ENCODE results near the gene NTN4. TPM values are rescaled to one million over a fixed set of nuclear protein-coding genes. Genes with fewer than 3 reads are reported as not detected.
A peak's percentile ranks its signal among the peaks of the same experiment; 100 is the strongest.

The NTN4 gene
- total and polyA plus RNA-seq, 12 donors, result 17.9 to 105 (median 64.5) TPM

DNA sequence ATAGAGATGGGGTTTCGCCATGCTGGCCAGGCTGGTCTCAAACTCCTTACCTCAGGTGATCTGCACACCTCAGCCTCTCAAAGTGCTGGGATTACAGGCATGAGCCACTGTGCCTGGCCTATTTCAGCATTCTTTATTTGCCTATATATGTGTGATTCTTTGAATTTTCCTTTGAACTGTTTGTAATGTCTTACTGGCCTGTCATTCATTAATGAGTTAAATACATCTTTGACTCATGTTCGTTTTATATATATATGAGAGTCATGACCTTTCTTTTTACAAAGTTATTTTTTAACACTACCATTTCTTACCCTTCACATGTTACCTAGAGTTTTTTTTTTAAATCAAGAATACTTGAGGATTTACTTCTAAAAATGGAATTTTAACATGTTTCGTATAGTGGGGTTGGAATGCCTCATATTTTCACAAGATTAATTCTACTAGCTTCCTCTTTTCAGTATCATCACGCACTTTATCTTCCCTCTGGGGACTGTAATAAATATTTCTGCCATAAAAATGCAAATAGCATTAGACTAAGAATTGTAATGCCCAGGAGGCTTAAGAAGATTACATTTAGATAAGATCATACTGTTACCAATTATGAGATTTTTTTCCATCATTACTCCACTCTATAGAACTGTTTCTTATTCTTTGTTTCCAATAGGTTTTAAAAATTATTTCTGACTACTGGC is 66.7 kb downstream of the NTN4 start:
- H3K27me3 ChIP-seq, result no peaks in the 10 kb centered on the region
- ATAC-seq (no peak), DNase-seq (no peak)
- 64 to 72% methylated on average over 4 of the region's 4 CpGs for WGBS, 2 donors
- H3K4me3 ChIP-seq, result no peak overlapping the region
- TF ChIP-seq, protein P1, sequence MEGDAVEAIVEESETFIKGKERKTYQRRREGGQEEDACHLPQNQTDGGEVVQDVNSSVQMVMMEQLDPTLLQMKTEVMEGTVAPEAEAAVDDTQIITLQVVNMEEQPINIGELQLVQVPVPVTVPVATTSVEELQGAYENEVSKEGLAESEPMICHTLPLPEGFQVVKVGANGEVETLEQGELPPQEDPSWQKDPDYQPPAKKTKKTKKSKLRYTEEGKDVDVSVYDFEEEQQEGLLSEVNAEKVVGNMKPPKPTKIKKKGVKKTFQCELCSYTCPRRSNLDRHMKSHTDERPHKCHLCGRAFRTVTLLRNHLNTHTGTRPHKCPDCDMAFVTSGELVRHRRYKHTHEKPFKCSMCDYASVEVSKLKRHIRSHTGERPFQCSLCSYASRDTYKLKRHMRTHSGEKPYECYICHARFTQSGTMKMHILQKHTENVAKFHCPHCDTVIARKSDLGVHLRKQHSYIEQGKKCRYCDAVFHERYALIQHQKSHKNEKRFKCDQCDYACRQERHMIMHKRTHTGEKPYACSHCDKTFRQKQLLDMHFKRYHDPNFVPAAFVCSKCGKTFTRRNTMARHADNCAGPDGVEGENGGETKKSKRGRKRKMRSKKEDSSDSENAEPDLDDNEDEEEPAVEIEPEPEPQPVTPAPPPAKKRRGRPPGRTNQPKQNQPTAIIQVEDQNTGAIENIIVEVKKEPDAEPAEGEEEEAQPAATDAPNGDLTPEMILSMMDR (IDR thresholded peaks at IDR 0.05), result no peak
- peaks cover 0 to 22% (median 0%) of the 10 kb centered on the region in 9 donors for H3K36me3 ChIP-seq
- H3K4me1 ChIP-seq, result peaks cover 0 to 23% (median 3%) of the 10 kb centered on the region in 9 donors
- intact Hi-C loops (cut with DNase I), result no loop called here
- peak overlapping the region in 1 of 10 donors; percentile 6 for H3K27ac ChIP-seq
- H3K9me3 ChIP-seq, result peaks cover 0 to 11% (median 0%) of the 10 kb centered on the region in 11 donors

DNA sequence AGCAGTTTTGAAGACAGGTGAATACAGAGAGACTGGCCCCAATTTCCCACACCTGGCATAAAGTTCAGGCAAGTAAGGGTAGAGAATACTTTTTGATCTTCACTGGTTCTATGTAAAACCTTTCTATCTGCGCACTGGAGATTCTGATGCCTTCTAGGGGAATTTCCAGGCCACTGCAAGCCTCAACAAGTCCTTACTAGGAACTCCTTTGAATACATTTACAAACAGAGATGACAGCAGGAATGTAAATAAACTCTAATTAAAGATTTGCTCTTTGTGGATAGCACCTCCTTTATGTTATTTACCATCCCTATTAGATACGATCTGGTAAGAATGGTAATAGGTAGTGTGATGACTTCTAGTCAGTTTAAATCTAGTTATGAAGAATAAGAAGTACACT is 69.2 kb downstream of the NTN4 start:
- no peak for ATAC-seq
- no peaks in the 10 kb centered on the region for H3K27me3 ChIP-seq
- 93 to 97% methylated on average over 2 of the region's 2 CpGs for WGBS, 2 donors
- TF ChIP-seq, protein P1 (IDR thresholded peaks at IDR 0.05), result peak in 3 of 9 donors; percentile 7 to 20 (median 13)
- no peak for DNase-seq
- intact Hi-C loops (cut with DNase I), result no loop called here
- peaks cover 3 to 38% (median 17%) of the 10 kb centered on the region in 9 donors for H3K4me1 ChIP-seq
- H3K4me3 ChIP-seq, result no peak overlapping the region
- H3K36me3 ChIP-seq, result no peaks in the 10 kb centered on the region
- H3K27ac ChIP-seq, result no peak overlapping the region
- H3K9me3 ChIP-seq, result peaks cover 0 to 2% (median 0%) of the 10 kb centered on the region in 11 donors

DNA sequence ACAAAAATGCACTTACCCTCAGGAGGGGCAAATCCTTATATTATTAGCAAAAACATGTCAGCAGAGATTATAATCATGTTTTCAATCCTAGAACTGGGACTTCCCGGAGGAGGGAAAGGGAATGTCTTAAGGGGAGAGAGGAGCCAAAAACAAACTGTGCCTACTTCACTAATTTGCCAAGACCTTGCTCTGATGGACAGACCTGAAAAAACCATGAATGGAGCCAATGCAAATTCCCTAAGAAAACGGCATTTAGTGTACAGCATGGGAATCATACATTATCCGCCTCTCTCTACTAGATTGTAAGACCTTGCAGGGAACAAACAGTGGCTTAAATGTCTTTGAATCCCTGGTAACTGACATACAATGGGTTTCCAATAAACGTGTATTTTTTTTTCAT is 70.4 kb downstream of the NTN4 start:
- TF ChIP-seq, protein P1 (IDR thresholded peaks at IDR 0.05), result no peak
- DNase-seq, result no peak
- 85 to 88% methylated on average over 4 of the region's 4 CpGs for WGBS, 2 donors
- Histone ChIP-seq H3K9me3 (no peaks in the 10 kb centered on the region), H3K27ac (peak overlapping the region in 1 of 10 donors; percentile 2), H3K27me3 (no peaks in the 10 kb centered on the region), H3K4me3 (no peak overlapping the region), H3K36me3 (no peaks in the 10 kb centered on the region), H3K4me1 (peaks cover 3 to 38% (median 17%) of the 10 kb centered on the region in 9 donors)
- ATAC-seq, result no peak
- intact Hi-C loops (cut with DNase I), result no loop called here

DNA sequence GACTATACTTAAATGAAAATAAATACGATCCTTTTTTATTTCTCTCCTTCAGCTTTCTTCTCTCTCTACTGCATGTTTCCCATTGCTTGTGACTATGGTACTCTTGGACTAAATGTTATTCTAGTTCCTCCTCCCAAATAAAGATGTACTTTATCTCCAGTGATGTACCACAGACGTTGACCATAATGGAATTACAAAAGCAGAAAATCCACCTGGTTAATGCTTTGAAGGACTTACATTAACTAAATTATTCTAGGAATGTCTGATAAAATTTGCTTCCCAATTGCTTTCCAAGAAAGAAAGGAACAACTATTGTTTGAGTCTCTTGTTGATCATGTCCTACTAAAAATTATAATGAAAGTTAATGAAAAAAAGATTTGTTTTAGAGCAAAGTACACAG is 71.8 kb downstream of the NTN4 start:
- DNase-seq, result no peak
- no peak overlapping the region for H3K4me3 ChIP-seq
- H3K9me3 ChIP-seq, result no peaks in the 10 kb centered on the region
- H3K27ac ChIP-seq, result peak overlapping the region in 3 of 10 donors; percentile 4 to 17 (median 7)
- no peaks in the 10 kb centered on the region for H3K27me3 ChIP-seq
- no peak for ATAC-seq
- H3K4me1 ChIP-seq, result peaks cover 0 to 37% (median 17%) of the 10 kb centered on the region in 9 donors
- WGBS, 2 donors, result 54 to 61% methylated on average over 2 of the region's 2 CpGs
- intact Hi-C loops (cut with DNase I), result no loop called here
- TF ChIP-seq, protein P1 (IDR thresholded peaks at IDR 0.05), result no peak
- no peaks in the 10 kb centered on the region for H3K36me3 ChIP-seq
